Testis (tissue), 3 donors: ENCODE data around the gene NUF2. TPM values are rescaled to one million over a fixed set of nuclear protein-coding genes. Genes with fewer than 3 reads are reported as not detected.
"Not testable (repeated sequence)": the region's sequence is repeated elsewhere in the genome, so short reads cannot be mapped to it uniquely, and the experiment has no call there.

Source experiments
- DNase-seq: peaks from one replicate; pipeline ENCODE4 v3.0.0-alpha.2; 2019
- H3K27ac ChIP-seq, 2 donors: fragments of 200-600 bp; sonication (generic); one replicate each; pipeline ENCODE4 v1.5.1; 2019
- H3K27me3 ChIP-seq: fragments of 200-600 bp; sonication (generic); one replicate; pipeline ENCODE4 v1.5.1; 2019
- H3K36me3 ChIP-seq: fragments of 200-600 bp; sonication (generic); one replicate; pipeline ENCODE4 v1.5.1; 2017; ENCODE audit warnings: low read depth; ENCODE audit errors: missing control alignments
- H3K4me1 ChIP-seq: fragments of 200-600 bp; sonication (generic); one replicate; pipeline ENCODE4 v1.5.1; 2019
- H3K4me3 ChIP-seq, 2 donors: fragments of 200-600 bp; sonication (generic); one replicate each; pipeline ENCODE4 v1.5.1; 2017 to 2019
- H3K9me3 ChIP-seq: fragments of 200-600 bp; sonication (generic); one replicate; pipeline ENCODE4 v1.5.1; 2017
- POLR2A ChIP-seq: fragments of 450-650 bp; IDR thresholded peaks from one replicate; pipeline ENCODE4 v1.6.1; 2017; ENCODE audit warnings: antibody characterized with exemption, mild to moderate bottlenecking, moderate library complexity
- WGBS, 2 donors: methylation state at CpG; one replicate each; pipeline ENCODE4 v1.1.5; 2018; 5-methylcytosine and 5-hydroxymethylcytosine counted together
- intact Hi-C: fragments of 100-400 bp; cut with DNase I; formaldehyde crosslinking; loops from one replicate; pipeline ENCODE4 v1.15.1; 2023; ENCODE audit warnings: low total_unique reads
- polyA plus RNA-seq: library from polyadenylated mRNA; stranded (reverse); fragments of 350-450 nt; fragmentation: Illumina TruSeq; extraction: RNeasy Lipid Tissue Mini Kit (QIAGEN cat#74804); gene quantifications from one replicate; pipeline ENCODE4 v1.2.3, GENCODE V29; 2014; ENCODE audit warnings: low read depth, low replicate concordance; ENCODE audit not compliant: insufficient read depth
- total RNA-seq, 2 donors: library from RNA; depleted of rRNA; stranded (reverse); fragments of >200 nt; gene quantifications; one replicate each; pipeline ENCODE4 v1.2.3, GENCODE V29; 2016
- TF ChIP-seq, protein P1 (sequence below), 3 experiments: fragments of 450-650 bp in 2 of 3; fragments of 200-600 bp in 1 of 3; sonication (generic) in 1 of 3; IDR thresholded peaks; one replicate each; pipeline ENCODE4 v1.5.1; 2016 to 2019; ENCODE audit warnings: antibody characterized with exemption in 3 of 3, mild to moderate bottlenecking in 2 of 3, moderate library complexity in 1 of 3

The NUF2 gene
- total and polyA plus RNA-seq, 3 donors from 2014 or later: 21.3 to 32.3 (median 24.8) TPM

GRCh38 chr1:163308811-163309210 is 12.9 kb upstream of the NUF2 start:
- WGBS, 2 donors: 89 to 97% methylated on average over 1 of the region's 1 CpG
- intact Hi-C loops: no loop called here

DNA sequence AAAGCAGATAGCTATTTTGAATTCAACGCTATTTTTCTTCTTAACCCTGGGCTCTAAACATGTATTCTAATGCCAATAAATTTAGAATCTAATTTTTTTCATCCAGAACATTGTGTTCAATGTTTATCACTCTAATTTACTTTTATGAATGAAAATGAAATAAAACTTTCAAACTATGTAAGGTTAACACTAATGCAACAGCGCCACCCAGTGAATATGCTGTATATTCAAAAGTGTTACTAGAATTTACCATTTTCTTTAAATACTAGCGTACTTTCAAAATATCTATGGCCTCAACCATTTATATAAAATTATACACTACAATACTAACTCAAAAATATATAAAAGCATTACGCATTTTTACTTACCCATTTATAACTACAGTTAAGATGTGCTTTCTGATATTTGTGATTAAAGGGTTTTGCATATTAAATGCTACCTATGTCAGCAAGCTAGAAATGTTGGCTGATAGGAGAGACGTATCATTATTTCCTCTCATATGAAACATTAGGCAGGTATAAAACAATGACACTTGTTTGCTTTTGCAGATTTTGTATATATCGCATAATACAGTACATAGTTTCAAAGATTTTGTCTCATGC is 5.9 kb upstream of the NUF2 start:
- peak; percentile 60 for DNase-seq
- intact Hi-C loops: loop anchor here (10.0 kb wide), 1 partner anchor 461 kb away; no protein-coding TSS in a partner anchor
- WGBS, 2 donors: 53 to 54% methylated on average over 6 of the region's 6 CpGs

More at GRCh38 chr1:163308811-163309210, 12.9 kb upstream of the NUF2 start:
- Histone ChIP-seq H3K36me3 (no peaks in the 10 kb centered on the region), H3K4me3 (no peak overlapping the region), H3K27ac (no peak overlapping the region), H3K27me3 (no peaks in the 10 kb centered on the region), H3K9me3 (no peaks in the 10 kb centered on the region), H3K4me1 (no peaks in the 10 kb centered on the region)
- no peak for TF ChIP-seq POLR2A
- TF ChIP-seq, protein P1, sequence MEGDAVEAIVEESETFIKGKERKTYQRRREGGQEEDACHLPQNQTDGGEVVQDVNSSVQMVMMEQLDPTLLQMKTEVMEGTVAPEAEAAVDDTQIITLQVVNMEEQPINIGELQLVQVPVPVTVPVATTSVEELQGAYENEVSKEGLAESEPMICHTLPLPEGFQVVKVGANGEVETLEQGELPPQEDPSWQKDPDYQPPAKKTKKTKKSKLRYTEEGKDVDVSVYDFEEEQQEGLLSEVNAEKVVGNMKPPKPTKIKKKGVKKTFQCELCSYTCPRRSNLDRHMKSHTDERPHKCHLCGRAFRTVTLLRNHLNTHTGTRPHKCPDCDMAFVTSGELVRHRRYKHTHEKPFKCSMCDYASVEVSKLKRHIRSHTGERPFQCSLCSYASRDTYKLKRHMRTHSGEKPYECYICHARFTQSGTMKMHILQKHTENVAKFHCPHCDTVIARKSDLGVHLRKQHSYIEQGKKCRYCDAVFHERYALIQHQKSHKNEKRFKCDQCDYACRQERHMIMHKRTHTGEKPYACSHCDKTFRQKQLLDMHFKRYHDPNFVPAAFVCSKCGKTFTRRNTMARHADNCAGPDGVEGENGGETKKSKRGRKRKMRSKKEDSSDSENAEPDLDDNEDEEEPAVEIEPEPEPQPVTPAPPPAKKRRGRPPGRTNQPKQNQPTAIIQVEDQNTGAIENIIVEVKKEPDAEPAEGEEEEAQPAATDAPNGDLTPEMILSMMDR (IDR thresholded peaks at IDR 0.05): no peak
- no peak for DNase-seq

GRCh38 chr1:163320891-163321290 is 863 bp upstream of the NUF2 start:
- DNase-seq: no peak
- Histone ChIP-seq H3K4me1 (peaks cover 6% of the 10 kb centered on the region), H3K36me3 (no peaks in the 10 kb centered on the region), H3K27me3 (no peaks in the 10 kb centered on the region), H3K9me3 (no peaks in the 10 kb centered on the region), H3K27ac (peak overlapping the region; percentile 57 to 66), H3K4me3 (peak overlapping the region; percentile 64 to 79)
- 11 to 26% methylated on average over 3 of the region's 3 CpGs for WGBS, 2 donors
- intact Hi-C loops: no loop called here
- TF ChIP-seq POLR2A: no peak
- TF ChIP-seq, protein P1 (IDR thresholded peaks at IDR 0.05): no peak

More for the DNA sequence above, 5.9 kb upstream of the NUF2 start:
- TF ChIP-seq POLR2A: no peak
- TF ChIP-seq, protein P1 (IDR thresholded peaks at IDR 0.05): peak; percentile 47 to 77 (median 49)
- Histone ChIP-seq H3K9me3 (no peaks in the 10 kb centered on the region), H3K4me1 (peaks cover 2% of the 10 kb centered on the region), H3K36me3 (no peaks in the 10 kb centered on the region), H3K27ac (no peak overlapping the region), H3K4me3 (no peak overlapping the region), H3K27me3 (no peaks in the 10 kb centered on the region)

- H3K4me3 ChIP-seq, intact Hi-C loops, H3K36me3 ChIP-seq, H3K27ac ChIP-seq, DNase-seq, H3K9me3 ChIP-seq, H3K27me3 ChIP-seq, H3K4me1 ChIP-seq: not testable (repeated sequence)
- 80 to 86% methylated on average over 3 of the region's 3 CpGs for WGBS, 2 donors
These were observed 1.6 kb downstream of the NUF2 start for GRCh38 chr1:163323339-163323738.

GRCh38 chr1:163331116-163331515 is 9.4 kb downstream of the NUF2 start:
- no peak for DNase-seq
- intact Hi-C loops: no loop called here
- H3K9me3 ChIP-seq: no peaks in the 10 kb centered on the region
- TF ChIP-seq, protein P1 (IDR thresholded peaks at IDR 0.05): no peak
- no peak for TF ChIP-seq POLR2A
- H3K27ac ChIP-seq: no peak overlapping the region
- H3K4me3 ChIP-seq: no peak overlapping the region
- no peaks in the 10 kb centered on the region for H3K27me3 ChIP-seq
- H3K4me1 ChIP-seq: no peaks in the 10 kb centered on the region
- H3K36me3 ChIP-seq: no peaks in the 10 kb centered on the region
- WGBS, 2 donors: 96 to 98% methylated on average over 2 of the region's 2 CpGs
